ENCODE data around the gene HNRNPUL1.
A peak's percentile ranks its signal among the peaks of the same experiment; 100 is the strongest.

HNRNPUL1 gene

DNA sequence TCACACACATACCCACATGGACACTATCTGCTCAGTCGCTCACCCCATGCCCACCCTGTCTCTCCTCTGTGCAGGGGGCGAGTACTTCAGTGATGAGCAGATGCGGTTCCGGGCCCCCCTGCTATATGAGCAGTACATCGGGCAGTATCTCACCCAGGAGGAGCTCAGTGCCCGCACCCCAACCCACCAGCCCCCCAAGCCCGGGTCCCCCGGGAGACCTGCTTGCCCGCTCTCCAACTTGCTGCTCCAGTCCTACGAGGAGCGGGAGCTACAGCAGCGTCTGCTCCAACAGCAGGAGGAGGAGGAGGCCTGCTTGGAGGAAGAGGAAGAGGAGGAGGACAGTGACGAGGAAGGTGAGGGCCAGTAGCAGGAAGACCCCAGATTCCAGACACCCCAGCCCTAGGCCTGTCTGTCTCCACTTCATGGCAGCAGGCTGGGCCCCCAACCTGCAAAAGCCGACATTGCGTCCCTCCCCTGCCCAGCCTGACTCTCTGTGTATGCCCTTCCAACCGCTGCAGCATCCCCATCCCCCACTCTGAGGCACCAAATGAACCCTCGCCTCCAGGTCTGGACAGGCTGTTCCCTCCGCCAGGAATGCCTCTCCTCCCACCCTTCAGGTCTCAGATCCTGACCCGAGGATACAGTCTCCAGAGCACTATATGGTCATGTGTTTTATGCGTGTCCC, 55.5 kb downstream of the HNRNPUL1 start:
- TF ChIP-seq, protein P1, sequence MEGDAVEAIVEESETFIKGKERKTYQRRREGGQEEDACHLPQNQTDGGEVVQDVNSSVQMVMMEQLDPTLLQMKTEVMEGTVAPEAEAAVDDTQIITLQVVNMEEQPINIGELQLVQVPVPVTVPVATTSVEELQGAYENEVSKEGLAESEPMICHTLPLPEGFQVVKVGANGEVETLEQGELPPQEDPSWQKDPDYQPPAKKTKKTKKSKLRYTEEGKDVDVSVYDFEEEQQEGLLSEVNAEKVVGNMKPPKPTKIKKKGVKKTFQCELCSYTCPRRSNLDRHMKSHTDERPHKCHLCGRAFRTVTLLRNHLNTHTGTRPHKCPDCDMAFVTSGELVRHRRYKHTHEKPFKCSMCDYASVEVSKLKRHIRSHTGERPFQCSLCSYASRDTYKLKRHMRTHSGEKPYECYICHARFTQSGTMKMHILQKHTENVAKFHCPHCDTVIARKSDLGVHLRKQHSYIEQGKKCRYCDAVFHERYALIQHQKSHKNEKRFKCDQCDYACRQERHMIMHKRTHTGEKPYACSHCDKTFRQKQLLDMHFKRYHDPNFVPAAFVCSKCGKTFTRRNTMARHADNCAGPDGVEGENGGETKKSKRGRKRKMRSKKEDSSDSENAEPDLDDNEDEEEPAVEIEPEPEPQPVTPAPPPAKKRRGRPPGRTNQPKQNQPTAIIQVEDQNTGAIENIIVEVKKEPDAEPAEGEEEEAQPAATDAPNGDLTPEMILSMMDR (IDR thresholded peaks at IDR 0.05; ENCODE audit: control insufficient read depth, extremely low read depth, insufficient read depth): no peak
- no peak for DNase-seq (ENCODE audit: low read depth)
- no peak overlapping the region for H3K4me3 ChIP-seq (ENCODE audit: low read depth, low read length)

DNA sequence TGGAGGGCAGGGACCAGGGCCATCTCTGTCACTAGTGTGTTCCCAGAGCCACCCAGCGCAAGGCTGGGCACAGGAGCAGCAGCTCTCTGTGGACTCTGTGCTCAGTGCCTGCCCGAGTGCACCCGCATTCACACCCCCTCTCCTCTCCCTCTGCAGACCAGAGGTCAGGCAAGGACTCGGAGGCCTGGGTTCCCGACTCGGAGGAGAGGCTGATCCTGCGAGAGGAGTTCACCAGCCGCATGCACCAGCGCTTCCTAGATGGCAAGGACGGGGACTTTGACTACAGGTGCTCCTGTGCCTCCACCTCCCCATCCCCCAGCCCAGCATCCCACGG, 56.0 kb downstream of the HNRNPUL1 start:
- TF ChIP-seq, protein P1 (IDR thresholded peaks at IDR 0.05; ENCODE audit: control insufficient read depth, extremely low read depth, insufficient read depth): no peak
- no peak overlapping the region for H3K4me3 ChIP-seq (ENCODE audit: low read depth, low read length)
- DNase-seq (ENCODE audit: low read depth): no peak

DNA sequence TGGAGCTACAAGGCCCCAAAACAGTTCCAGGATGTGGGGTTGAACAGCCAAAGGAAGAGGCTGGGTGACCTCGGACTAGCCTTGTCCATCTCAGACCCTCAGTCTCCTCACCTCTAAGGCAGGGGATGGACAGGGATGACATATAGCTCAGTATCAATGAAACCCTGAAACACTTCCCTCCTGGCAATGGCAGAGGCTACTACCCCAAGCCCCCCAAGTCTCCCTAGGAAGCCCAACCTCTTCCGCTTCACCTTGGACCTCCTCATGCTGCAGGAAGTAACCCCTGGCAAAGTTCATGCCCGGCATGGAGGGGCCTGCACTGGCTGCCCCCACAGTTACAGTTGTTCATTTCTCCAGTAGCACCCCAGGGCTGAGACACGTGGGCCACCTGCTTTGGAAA, 56.4 kb downstream of the HNRNPUL1 start:
- TF ChIP-seq, protein P1 (IDR thresholded peaks at IDR 0.05; ENCODE audit: control insufficient read depth, extremely low read depth, insufficient read depth): no peak
- no peak for DNase-seq (ENCODE audit: low read depth)
- H3K4me3 ChIP-seq (ENCODE audit: low read depth, low read length): no peak overlapping the region

DNA sequence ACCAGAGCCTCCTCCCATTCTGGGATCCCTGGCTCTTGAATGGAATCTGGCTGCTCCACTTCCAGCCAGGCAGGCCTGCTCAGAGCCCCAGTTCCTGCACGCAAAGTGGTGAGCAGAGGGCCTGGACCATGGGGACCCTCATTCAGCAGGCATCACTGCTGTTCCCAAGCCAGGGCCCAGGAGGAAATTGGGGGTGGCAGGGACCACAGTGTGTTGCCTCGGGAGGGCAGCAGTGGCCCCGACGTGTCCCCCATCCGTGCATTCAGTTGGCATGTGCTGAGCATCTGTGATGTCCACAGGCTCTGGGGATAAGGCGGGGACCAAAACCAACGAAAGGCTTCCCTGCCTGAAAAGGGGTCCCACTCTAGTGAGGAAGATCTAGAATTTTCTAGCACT, 57.0 kb downstream of the HNRNPUL1 start:
- H3K4me3 ChIP-seq (ENCODE audit: low read depth, low read length): no peak overlapping the region
- no peak for DNase-seq (ENCODE audit: low read depth)
- TF ChIP-seq, protein P1 (IDR thresholded peaks at IDR 0.05; ENCODE audit: control insufficient read depth, extremely low read depth, insufficient read depth): no peak

DNA sequence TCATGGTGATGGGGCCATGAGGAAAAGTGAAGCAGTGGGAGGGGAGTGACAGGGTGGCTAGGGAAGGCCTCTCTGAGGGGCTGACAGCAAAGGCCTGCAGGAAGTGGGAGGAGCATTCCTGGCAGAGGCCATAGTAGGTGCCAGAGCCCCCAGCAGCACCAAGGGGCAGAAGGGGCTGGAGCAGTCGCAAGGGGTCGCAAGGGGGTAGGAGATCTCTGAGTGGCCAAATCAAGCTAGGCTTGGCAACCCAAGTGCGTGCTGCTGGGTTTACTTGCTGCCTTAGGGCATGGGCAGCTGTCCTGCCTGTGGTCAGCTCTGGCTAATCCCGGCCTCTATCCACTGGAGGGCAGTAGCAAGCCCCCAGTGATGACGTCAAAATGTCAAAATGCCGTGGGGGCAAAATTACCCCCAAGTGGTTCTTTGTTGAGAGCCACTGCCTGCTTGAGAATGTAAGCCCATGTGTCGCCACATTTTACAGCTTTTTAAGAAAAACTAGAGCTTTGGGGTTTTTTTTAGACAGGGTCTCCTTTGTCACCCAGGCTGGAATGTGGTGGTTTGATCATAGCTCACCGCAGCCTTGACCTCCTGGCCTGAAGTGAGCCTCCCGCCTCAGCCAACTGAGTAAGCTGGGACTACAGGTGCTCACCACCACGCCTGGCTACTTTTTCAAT, 57.6 kb downstream of the HNRNPUL1 start:
- no peak for DNase-seq (ENCODE audit: low read depth)
- TF ChIP-seq, protein P1 (IDR thresholded peaks at IDR 0.05; ENCODE audit: control insufficient read depth, extremely low read depth, insufficient read depth): peak; percentile 27
- no peak overlapping the region for H3K4me3 ChIP-seq (ENCODE audit: low read depth, low read length)

DNA sequence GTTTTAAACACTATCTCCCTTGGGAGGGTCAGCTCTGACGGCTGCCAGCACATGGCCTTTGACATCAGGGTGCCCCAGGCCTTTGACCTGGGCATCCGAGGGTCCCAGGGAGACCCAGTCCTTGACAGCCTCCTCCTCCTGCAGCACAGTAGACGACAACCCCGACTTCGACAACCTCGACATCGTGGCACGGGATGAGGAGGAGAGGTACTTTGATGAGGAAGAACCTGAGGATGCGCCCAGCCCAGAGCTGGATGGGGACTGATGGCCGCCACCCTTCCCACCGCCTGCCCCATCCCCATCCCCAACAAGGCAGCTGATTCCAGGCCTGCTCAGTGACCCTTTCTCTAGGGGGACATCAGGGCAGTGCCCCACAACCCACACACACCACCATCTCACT, 58.3 kb downstream of the HNRNPUL1 start:
- DNase-seq (ENCODE audit: low read depth): no peak
- no peak overlapping the region for H3K4me3 ChIP-seq (ENCODE audit: low read depth, low read length)
- TF ChIP-seq, protein P1 (IDR thresholded peaks at IDR 0.05; ENCODE audit: control insufficient read depth, extremely low read depth, insufficient read depth): no peak

DNA sequence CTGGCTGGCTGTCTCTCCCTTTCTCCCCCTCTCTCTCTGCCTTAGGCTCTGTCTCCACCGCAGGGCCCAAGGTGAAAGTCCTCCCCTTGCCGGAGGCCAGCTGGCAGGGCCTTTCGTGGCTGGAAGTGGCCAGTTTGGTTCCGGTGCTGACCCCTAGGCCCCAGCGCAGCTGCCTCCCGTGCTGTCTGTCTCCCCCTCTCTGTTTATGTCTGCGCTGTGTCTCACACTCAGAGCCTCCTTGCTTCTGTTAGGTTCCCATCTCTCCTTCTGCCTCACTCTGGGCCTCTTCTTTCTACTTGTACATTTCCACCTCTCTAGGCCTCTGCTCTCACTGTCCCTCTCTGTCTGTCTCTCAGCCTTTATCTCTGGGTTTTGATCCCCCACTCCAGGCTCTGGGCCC, 58.9 kb downstream of the HNRNPUL1 start:
- TF ChIP-seq, protein P1 (IDR thresholded peaks at IDR 0.05; ENCODE audit: control insufficient read depth, extremely low read depth, insufficient read depth): no peak
- no peak overlapping the region for H3K4me3 ChIP-seq (ENCODE audit: low read depth, low read length)
- DNase-seq (ENCODE audit: low read depth): no peak
